Fibroblast of lung (primary cell): Measurements from ENCODE around the gene DMRTC1.
"Not testable (repeated sequence)": the region's sequence is repeated elsewhere in the genome, so short reads cannot be mapped to it uniquely, and the experiment has no call there.

Experiments
- CTCF ChIP-seq, 2 donors: IDR thresholded peaks in 1 of 2; conservative IDR thresholded peaks in 1 of 2; 1 replicate in 1 of 2; 2 replicates in 1 of 2; pipeline ENCODE4 v1.5.1; 2011 to 2012; ENCODE audit warnings: low read length in 2 of 2, control low read depth in 1 of 2, inconsistent platforms in 1 of 2, low read depth in 1 of 2, mild to moderate bottlenecking in 1 of 2
- EZH2 ChIP-seq: IDR thresholded peaks from 2 replicates; pipeline ENCODE4 v1.5.1; 2012; ENCODE audit warnings: low read length, control low read depth, mild to moderate bottlenecking; ENCODE audit errors: missing control alignments

DNA sequence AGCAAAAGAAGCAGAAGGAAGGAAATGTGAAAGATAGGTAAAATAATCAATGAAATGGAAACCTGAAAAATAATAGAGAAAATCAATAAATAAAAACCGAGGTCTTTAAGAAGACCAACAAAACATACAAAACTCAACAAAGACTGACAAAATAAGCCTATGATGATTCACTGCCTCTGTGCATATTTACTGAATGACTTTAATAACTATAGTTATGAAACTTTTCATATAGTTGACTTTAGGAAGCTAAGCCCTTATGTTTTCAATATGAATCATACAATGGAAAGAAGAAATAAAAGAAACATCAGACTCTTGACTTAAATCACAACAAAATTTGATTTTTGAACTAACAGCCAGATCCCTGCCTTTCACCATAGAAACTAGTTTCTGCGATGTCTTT lies 106.1 kb downstream of the DMRTC1 start:
- not testable (repeated sequence) for TF ChIP-seq CTCF (conservative IDR thresholded peaks at IDR 0.05 in 1 of 2, IDR thresholded peaks at IDR 0.05 in 1 of 2; ENCODE audit: low read depth in 1 of 2, low read length in 2 of 2); EZH2
